ENCODE measurements around the gene PEX1.
"Not testable (repeated sequence)": the region's sequence is repeated elsewhere in the genome, so short reads cannot be mapped to it uniquely, and the experiment has no call there.

The PEX1 gene

GRCh38 chr7:92479146-92479545, 49.2 kb downstream of the PEX1 start:
- not testable (repeated sequence) for H3K4me2 ChIP-seq (ENCODE audit: insufficient read depth, low read length, poor library complexity, severe bottlenecking); H2BK12ac ChIP-seq (ENCODE audit: low read length); H3K18ac ChIP-seq (ENCODE audit: low read length); H4K91ac ChIP-seq (ENCODE audit: low read depth, low read length, poor library complexity); H4K8ac ChIP-seq (ENCODE audit: low read depth, low read length); H3K9ac ChIP-seq (ENCODE audit: low read depth, low read length, poor library complexity); H3K36me3 ChIP-seq (replicated peaks in 1 of 2; ENCODE audit: control insufficient read depth in 2 of 2, insufficient read depth in 2 of 2, low read length in 2 of 2); H3K14ac ChIP-seq (ENCODE audit: low read length); H3K4me1 ChIP-seq (ENCODE audit: control insufficient read depth in 2 of 2, insufficient read depth in 1 of 2, low read depth in 1 of 2, low read length in 2 of 2); H3K4me3 ChIP-seq (ENCODE audit: low read length in 2 of 2); DNase-seq (ENCODE audit: low spot score); H3K9me3 ChIP-seq (replicated peaks in 1 of 2; ENCODE audit: control insufficient read depth in 2 of 2, insufficient read depth in 1 of 2, low read depth in 1 of 2, low read length in 2 of 2); H2AK5ac ChIP-seq (ENCODE audit: low read depth, low read length); H2BK15ac ChIP-seq (ENCODE audit: low read length); H3K23ac ChIP-seq (ENCODE audit: low read depth, low read length, poor library complexity); H2BK120ac ChIP-seq (ENCODE audit: low read depth, low read length); H3K4ac ChIP-seq (ENCODE audit: low read length); H2AFZ ChIP-seq (ENCODE audit: low read length); H3K27me3 ChIP-seq (ENCODE audit: control insufficient read depth in 3 of 3, insufficient read depth in 3 of 3, low read depth in 1 of 3, low read length in 3 of 3); H3K79me1 ChIP-seq (ENCODE audit: low read depth, low read length); H3K27ac ChIP-seq (replicated peaks; ENCODE audit: low read length); H2BK5ac ChIP-seq (ENCODE audit: low read length)
- WGBS, 2 donors (ENCODE audit: extremely low coverage in 2 of 2, insufficient read length in 2 of 2, insufficient replicate concordance in 1 of 2) = no CpG with 5 or more reads among the region's 4 CpGs

- no peak overlapping the region for H3K4me3 ChIP-seq (ENCODE audit: low read length in 2 of 2)
- no peak overlapping the region for H2BK120ac ChIP-seq (ENCODE audit: low read depth, low read length)
- no peaks in the 10 kb centered on the region for H3K4me1 ChIP-seq (ENCODE audit: control insufficient read depth in 2 of 2, insufficient read depth in 1 of 2, low read depth in 1 of 2, low read length in 2 of 2)
- DNase-seq (ENCODE audit: low spot score) = no peak
- no peak overlapping the region for H2BK5ac ChIP-seq (ENCODE audit: low read length)
- no peaks in the 10 kb centered on the region for H3K9me3 ChIP-seq (replicated peaks in 1 of 2; ENCODE audit: control insufficient read depth in 2 of 2, insufficient read depth in 1 of 2, low read depth in 1 of 2, low read length in 2 of 2)
- no peak overlapping the region for H4K91ac ChIP-seq (ENCODE audit: low read depth, low read length, poor library complexity)
- H3K79me1 ChIP-seq (ENCODE audit: low read depth, low read length) = no peaks in the 10 kb centered on the region
- no peak overlapping the region for H3K14ac ChIP-seq (ENCODE audit: low read length)
- no peak overlapping the region for H2BK12ac ChIP-seq (ENCODE audit: low read length)
- no peak overlapping the region for H2AK5ac ChIP-seq (ENCODE audit: low read depth, low read length)
- no peak overlapping the region for H3K18ac ChIP-seq (ENCODE audit: low read length)
- H2BK15ac ChIP-seq (ENCODE audit: low read length) = no peak overlapping the region
- no peaks in the 10 kb centered on the region for H3K27me3 ChIP-seq (ENCODE audit: control insufficient read depth in 3 of 3, insufficient read depth in 3 of 3, low read depth in 1 of 3, low read length in 3 of 3)
- H4K8ac ChIP-seq (ENCODE audit: low read depth, low read length) = no peak overlapping the region
- H3K4ac ChIP-seq (ENCODE audit: low read length) = no peak overlapping the region
- no CpG with 5 or more reads among the region's 4 CpGs for WGBS, 2 donors (ENCODE audit: extremely low coverage in 2 of 2, insufficient read length in 2 of 2, insufficient replicate concordance in 1 of 2)
- H3K4me2 ChIP-seq (ENCODE audit: insufficient read depth, low read length, poor library complexity, severe bottlenecking) = no peak overlapping the region
- no peak overlapping the region for H3K9ac ChIP-seq (ENCODE audit: low read depth, low read length, poor library complexity)
- H2AFZ ChIP-seq (ENCODE audit: low read length) = no peak overlapping the region
- no peak overlapping the region for H3K23ac ChIP-seq (ENCODE audit: low read depth, low read length, poor library complexity)
- H3K36me3 ChIP-seq (replicated peaks in 1 of 2; ENCODE audit: control insufficient read depth in 2 of 2, insufficient read depth in 2 of 2, low read length in 2 of 2) = no peaks in the 10 kb centered on the region
- H3K27ac ChIP-seq (replicated peaks; ENCODE audit: low read length) = no peak overlapping the region
Measured at GRCh38 chr7:92478711-92479110, 49.6 kb downstream of the PEX1 start.

- no peak overlapping the region for H3K18ac ChIP-seq (ENCODE audit: low read length)
- H3K4me1 ChIP-seq (ENCODE audit: control insufficient read depth in 2 of 2, insufficient read depth in 1 of 2, low read depth in 1 of 2, low read length in 2 of 2) = no peaks in the 10 kb centered on the region
- no peak overlapping the region for H2BK5ac ChIP-seq (ENCODE audit: low read length)
- no peaks in the 10 kb centered on the region for H3K36me3 ChIP-seq (replicated peaks in 1 of 2; ENCODE audit: control insufficient read depth in 2 of 2, insufficient read depth in 2 of 2, low read length in 2 of 2)
- no peaks in the 10 kb centered on the region for H3K9me3 ChIP-seq (replicated peaks in 1 of 2; ENCODE audit: control insufficient read depth in 2 of 2, insufficient read depth in 1 of 2, low read depth in 1 of 2, low read length in 2 of 2)
- no peak overlapping the region for H2BK12ac ChIP-seq (ENCODE audit: low read length)
- H2BK15ac ChIP-seq (ENCODE audit: low read length) = no peak overlapping the region
- H3K27me3 ChIP-seq (ENCODE audit: control insufficient read depth in 3 of 3, insufficient read depth in 3 of 3, low read depth in 1 of 3, low read length in 3 of 3) = no peaks in the 10 kb centered on the region
- H2AFZ ChIP-seq (ENCODE audit: low read length) = no peak overlapping the region
- no peak overlapping the region for H3K14ac ChIP-seq (ENCODE audit: low read length)
- no CpG with 5 or more reads among the region's 9 CpGs for WGBS, 2 donors (ENCODE audit: extremely low coverage in 2 of 2, insufficient read length in 2 of 2, insufficient replicate concordance in 1 of 2)
- H3K23ac ChIP-seq (ENCODE audit: low read depth, low read length, poor library complexity) = no peak overlapping the region
- no peak overlapping the region for H3K9ac ChIP-seq (ENCODE audit: low read depth, low read length, poor library complexity)
- DNase-seq (ENCODE audit: low spot score) = no peak
- H4K91ac ChIP-seq (ENCODE audit: low read depth, low read length, poor library complexity) = no peak overlapping the region
- no peak overlapping the region for H3K27ac ChIP-seq (replicated peaks; ENCODE audit: low read length)
- no peaks in the 10 kb centered on the region for H3K79me1 ChIP-seq (ENCODE audit: low read depth, low read length)
- H3K4me3 ChIP-seq (ENCODE audit: low read length in 2 of 2) = no peak overlapping the region
- no peak overlapping the region for H4K8ac ChIP-seq (ENCODE audit: low read depth, low read length)
- H2BK120ac ChIP-seq (ENCODE audit: low read depth, low read length) = no peak overlapping the region
- no peak overlapping the region for H2AK5ac ChIP-seq (ENCODE audit: low read depth, low read length)
- no peak overlapping the region for H3K4me2 ChIP-seq (ENCODE audit: insufficient read depth, low read length, poor library complexity, severe bottlenecking)
- no peak overlapping the region for H3K4ac ChIP-seq (ENCODE audit: low read length)
Measured at GRCh38 chr7:92478095-92478494, 50.2 kb downstream of the PEX1 start.

- not testable (repeated sequence) for H4K8ac ChIP-seq (ENCODE audit: low read depth, low read length); DNase-seq (ENCODE audit: low spot score); H3K4me2 ChIP-seq (ENCODE audit: insufficient read depth, low read length, poor library complexity, severe bottlenecking); H3K18ac ChIP-seq (ENCODE audit: low read length); H2AK5ac ChIP-seq (ENCODE audit: low read depth, low read length); H3K4me3 ChIP-seq (ENCODE audit: low read length in 2 of 2); H3K27ac ChIP-seq (replicated peaks; ENCODE audit: low read length); H3K27me3 ChIP-seq (ENCODE audit: control insufficient read depth in 3 of 3, insufficient read depth in 3 of 3, low read depth in 1 of 3, low read length in 3 of 3); H3K23ac ChIP-seq (ENCODE audit: low read depth, low read length, poor library complexity); H3K4me1 ChIP-seq (ENCODE audit: control insufficient read depth in 2 of 2, insufficient read depth in 1 of 2, low read depth in 1 of 2, low read length in 2 of 2); H3K4ac ChIP-seq (ENCODE audit: low read length); H3K9me3 ChIP-seq (replicated peaks in 1 of 2; ENCODE audit: control insufficient read depth in 2 of 2, insufficient read depth in 1 of 2, low read depth in 1 of 2, low read length in 2 of 2); H3K9ac ChIP-seq (ENCODE audit: low read depth, low read length, poor library complexity); H2AFZ ChIP-seq (ENCODE audit: low read length); H3K14ac ChIP-seq (ENCODE audit: low read length); H2BK12ac ChIP-seq (ENCODE audit: low read length); H2BK120ac ChIP-seq (ENCODE audit: low read depth, low read length); H2BK15ac ChIP-seq (ENCODE audit: low read length); H3K36me3 ChIP-seq (replicated peaks in 1 of 2; ENCODE audit: control insufficient read depth in 2 of 2, insufficient read depth in 2 of 2, low read length in 2 of 2); H4K91ac ChIP-seq (ENCODE audit: low read depth, low read length, poor library complexity); H2BK5ac ChIP-seq (ENCODE audit: low read length); H3K79me1 ChIP-seq (ENCODE audit: low read depth, low read length)
- no CpG with 5 or more reads among the region's 11 CpGs for WGBS, 2 donors (ENCODE audit: extremely low coverage in 2 of 2, insufficient read length in 2 of 2, insufficient replicate concordance in 1 of 2)
Measured at GRCh38 chr7:92477681-92478080, 50.6 kb downstream of the PEX1 start, which contains the start of gene ERVW-1. ERVW-1 (minus strand) TSS chr7:92477946; CDS start chr7:92470381, 7,565 bp downstream.

Measured in neuronal stem cell (in vitro differentiated cells).